ENCODE data around the gene FAM171A1.

The FAM171A1 gene

DNA sequence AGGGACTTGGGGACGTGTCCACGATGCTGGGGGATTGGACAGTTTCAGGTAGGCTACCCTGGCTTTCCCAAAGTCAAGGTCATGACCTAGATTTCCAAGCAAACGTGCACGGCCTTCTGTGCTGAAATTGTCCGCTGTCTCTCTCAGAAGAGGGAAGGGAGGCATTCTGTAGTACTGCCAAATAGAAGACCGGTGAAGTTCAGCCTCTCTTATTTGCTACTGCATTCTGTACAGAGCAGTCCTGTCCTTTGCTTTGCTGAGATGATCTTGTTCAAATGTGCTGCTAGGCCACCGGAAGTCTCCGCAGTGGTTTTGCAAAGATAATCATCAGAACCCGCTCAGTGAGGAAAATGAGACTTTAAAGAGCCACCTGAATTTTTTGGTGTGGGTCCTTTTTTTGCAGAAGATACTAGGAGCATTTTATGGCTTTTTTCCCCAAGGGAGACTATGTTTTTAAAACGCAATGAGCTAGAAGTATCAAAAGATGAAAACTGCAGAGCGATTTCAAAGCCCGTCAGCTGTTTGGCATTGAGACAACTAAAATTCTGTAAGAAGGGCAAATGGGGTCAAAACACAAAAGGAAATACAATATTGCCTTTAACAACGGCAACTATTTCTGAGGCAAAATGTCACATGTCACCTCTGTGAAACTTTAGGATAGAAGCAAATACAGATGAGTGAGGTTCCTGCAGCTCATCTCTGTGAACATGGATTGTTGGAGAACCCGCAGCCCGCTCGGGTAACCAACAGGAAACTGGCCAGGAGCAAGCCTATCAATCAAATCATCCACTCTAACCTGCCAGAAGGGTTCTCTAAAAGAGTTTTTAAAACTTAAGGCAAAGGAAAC is 201.3 kb downstream of the FAM171A1 start:
- DNase-seq (ENCODE audit: low read depth, low spot score), result no peak

DNA sequence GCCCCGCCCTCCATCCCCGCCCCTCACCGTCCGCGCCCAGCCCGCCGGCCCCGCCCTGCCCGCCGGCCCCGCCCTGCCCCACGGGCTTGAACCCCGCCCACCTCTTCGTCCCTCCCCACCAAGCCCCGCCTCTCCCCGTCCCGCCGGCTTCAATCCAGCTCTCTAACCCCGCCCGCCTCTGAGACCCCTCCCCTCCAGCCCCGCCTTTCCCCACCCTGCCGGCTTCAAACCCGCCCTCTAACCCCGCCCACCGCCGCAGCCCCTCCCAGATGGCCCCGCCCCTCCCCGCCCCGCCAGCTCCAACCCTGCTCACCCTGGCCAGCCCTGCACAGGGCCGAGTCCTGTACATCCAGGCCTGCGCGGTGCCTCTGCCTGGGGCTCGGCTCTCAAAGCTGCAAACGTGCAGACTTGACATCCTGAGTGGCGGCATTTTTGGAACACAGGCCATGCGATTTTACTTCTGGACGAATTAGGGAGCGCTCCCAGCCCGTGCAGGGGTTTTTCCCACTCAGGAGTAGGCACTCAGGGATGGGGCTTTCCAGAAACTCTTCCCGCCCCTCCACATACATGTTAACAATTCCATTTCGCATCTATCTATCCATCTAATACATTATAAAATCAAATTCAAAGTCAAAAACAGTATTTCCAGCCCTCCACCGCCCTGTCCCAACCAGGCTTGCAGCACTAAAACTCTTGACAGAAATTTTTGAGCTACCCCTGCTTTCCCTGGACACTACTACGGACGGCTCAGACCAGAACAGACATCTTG is 202.1 kb downstream of the FAM171A1 start:
- peak; percentile 79 for DNase-seq (ENCODE audit: low read depth, low spot score)

DNA sequence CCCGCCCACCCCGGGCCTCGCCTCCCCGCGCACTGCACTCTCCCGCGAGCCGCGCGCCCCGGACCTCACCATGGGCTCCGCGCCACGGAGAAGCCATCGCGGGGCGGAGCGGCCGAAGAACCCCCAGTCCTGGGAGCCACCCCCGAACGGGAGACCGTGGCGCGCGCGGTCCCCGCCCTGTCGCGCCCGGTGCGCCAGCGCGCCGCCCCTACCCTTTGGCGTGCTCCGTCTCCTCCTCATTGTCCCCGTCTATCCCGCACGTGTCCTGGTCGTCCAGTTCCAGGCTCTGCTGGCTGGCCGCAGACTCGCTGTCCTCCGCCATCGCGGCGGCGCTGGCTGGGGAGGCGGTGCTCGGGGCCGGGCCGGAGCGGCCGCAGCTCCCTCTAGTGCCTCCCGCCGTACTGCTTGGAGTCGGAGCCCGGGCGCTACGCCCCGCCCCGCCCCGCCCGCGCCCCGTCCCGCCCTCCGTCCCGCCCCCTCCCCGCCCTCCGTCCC is 202.8 kb downstream of the FAM171A1 start, which contains the start of gene NMT2:
Gene NMT2, minus strand, starts transcription at position 403 of the 495 bp plus-strand sequence. Its CDS starts 81 bp downstream, at position 322.
- DNase-seq (ENCODE audit: low read depth, low spot score), result peak; percentile 32

DNA sequence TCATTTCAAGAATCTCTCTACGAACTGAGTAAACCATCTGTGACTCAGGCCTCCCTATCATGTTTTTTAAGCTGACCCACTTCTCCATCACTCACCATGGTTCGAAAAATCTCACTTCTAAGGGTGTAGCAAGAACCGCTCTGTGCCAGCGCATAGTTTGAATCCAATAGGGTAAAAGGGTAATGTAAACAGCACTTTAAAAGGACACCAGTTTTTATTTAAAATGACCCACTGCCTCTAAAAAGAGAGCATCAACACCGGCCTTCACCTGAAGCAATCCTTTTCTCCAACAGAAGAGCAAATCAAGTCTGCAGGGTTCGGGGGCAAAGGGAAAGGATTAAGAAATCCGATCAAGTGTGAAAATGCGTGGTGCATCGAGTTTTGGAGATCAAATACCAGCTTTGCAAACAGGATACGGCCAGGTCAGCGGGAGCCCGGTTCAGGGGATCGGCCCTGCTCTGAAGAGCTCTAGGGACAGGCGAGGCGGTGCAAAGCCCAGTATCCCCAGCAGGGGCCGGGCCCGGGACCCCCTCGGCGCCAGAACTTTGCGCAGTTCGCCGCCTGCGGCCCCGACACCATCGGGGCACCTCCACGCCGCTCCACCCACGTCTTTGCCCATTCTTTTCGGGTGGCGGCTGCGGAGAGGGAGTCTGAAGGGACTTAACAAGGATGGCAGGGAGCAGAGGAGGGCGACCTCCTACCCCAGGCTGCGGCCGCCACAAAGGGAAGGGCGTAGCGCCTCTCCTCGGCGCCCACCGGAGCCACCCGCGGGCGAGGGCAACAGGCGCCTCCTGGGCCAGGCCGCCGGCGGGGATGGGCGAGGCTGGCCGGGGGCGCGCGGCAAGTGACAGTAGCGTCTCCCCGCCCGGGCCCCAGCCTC is 203.4 kb downstream of the FAM171A1 start:
- DNase-seq (ENCODE audit: low read depth, low spot score), result no peak

DNA sequence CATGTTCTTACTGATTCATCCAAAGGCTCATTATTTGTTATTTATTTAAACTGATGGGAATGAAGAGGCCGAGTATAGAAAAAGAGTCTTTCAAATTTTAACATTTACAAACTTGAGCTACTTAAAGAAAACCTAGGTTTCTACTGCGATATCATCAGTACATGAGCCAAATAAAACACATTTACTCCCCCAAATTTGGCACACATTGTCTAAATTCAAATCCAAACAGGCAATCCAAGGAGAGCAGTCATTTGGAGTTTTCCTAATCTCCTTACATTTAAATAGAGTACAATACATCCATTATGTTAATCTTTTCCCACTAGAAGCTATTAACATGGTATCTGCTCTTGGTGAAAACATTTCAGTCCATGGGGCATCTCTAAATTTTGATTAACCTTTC is 204.8 kb downstream of the FAM171A1 start:
- DNase-seq (ENCODE audit: low read depth, low spot score), result no peak

DNA sequence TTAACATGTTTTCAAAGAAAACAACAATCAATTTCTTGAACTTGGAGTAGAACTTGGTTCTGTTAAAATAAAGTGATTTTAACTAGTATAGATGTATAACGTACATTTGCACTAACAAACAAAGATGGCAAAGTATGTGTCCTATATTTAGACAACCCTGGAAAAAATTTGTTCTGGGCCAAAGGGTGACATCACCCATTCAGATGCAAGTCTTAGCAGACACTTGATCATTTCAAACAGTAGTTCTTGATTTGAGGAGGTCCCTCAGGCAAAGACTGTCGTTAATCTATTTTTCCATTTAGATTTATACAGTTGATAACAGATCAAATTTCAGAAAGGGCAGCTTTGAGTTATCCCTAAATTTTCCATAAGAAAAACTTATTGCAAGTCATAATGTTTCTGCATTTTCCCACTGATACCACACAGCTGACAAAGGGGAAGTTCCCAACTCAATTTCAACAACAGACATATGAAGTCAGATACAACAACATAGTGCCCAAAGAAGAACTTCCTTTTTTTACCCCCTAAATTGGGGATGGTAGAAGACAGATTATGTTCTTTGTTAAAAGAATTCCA is 207.7 kb downstream of the FAM171A1 start:
- DNase-seq (ENCODE audit: low read depth, low spot score), result no peak

All from brain pericyte (primary cell).